A549 (cell line): ENCODE measurements around the gene NID1.

Source experiments
- BHLHE40 ChIP-seq: IDR thresholded peaks from 2 replicates; pipeline ENCODE4 v1.6.1; 2012; ENCODE audit warnings: low read depth, low read length, inconsistent platforms
- POLR2A ChIP-seq: IDR thresholded peaks from 2 replicates; pipeline ENCODE4 v1.6.1; 2012; ENCODE audit warnings: mild to moderate bottlenecking, low read length
- SMC3 ChIP-seq: fragments of >200 bp; sonication (Bioruptor Twin); formaldehyde crosslinking; IDR thresholded peaks from 3 replicates; pipeline ENCODE4 v1.6.1; 2018; ENCODE audit warnings: inconsistent platforms
- TF ChIP-seq, protein P1 (sequence below): fragments of >200 bp; sonication (Bioruptor Twin); formaldehyde crosslinking; IDR thresholded peaks from 3 replicates; pipeline ENCODE4 v1.5.1; 2016
- TF ChIP-seq, protein P2 (sequence below): fragments of >200 bp; sonication (Bioruptor Twin); formaldehyde crosslinking; IDR thresholded peaks from 3 replicates; pipeline ENCODE4 v1.6.1; 2016

DNA sequence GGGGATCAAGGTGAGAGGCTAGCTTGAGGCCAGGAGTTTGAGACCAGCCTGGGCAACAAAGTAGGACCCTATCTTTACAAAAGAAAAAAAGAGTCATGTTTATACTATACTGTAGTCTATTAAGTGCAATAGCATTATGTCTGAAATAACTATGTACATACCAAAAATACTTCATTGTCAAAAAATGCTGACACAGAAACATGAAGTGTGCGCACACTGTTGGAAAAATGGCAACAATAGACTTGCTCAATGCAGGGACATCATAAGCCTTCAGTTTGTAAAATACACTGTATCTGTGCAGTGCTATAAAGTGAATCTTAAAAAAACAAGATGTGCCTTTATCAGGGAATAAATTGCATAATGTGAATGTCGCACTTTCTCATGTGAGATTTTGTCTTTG, 14.1 kb upstream of the NID1 start:
- TF ChIP-seq, protein P1, sequence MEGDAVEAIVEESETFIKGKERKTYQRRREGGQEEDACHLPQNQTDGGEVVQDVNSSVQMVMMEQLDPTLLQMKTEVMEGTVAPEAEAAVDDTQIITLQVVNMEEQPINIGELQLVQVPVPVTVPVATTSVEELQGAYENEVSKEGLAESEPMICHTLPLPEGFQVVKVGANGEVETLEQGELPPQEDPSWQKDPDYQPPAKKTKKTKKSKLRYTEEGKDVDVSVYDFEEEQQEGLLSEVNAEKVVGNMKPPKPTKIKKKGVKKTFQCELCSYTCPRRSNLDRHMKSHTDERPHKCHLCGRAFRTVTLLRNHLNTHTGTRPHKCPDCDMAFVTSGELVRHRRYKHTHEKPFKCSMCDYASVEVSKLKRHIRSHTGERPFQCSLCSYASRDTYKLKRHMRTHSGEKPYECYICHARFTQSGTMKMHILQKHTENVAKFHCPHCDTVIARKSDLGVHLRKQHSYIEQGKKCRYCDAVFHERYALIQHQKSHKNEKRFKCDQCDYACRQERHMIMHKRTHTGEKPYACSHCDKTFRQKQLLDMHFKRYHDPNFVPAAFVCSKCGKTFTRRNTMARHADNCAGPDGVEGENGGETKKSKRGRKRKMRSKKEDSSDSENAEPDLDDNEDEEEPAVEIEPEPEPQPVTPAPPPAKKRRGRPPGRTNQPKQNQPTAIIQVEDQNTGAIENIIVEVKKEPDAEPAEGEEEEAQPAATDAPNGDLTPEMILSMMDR = no peak
- TF ChIP-seq, protein P2, sequence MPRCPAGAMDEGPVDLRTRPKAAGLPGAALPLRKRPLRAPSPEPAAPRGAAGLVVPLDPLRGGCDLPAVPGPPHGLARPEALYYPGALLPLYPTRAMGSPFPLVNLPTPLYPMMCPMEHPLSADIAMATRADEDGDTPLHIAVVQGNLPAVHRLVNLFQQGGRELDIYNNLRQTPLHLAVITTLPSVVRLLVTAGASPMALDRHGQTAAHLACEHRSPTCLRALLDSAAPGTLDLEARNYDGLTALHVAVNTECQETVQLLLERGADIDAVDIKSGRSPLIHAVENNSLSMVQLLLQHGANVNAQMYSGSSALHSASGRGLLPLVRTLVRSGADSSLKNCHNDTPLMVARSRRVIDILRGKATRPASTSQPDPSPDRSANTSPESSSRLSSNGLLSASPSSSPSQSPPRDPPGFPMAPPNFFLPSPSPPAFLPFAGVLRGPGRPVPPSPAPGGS = no peak
- TF ChIP-seq POLR2A (no peak), SMC3 (no peak), BHLHE40 (no peak)
